HEK293 (cell line): Measurements from ENCODE around the gene SMARCA2.

Experiments
- HOXD13 ChIP-seq: sonication (generic); formaldehyde crosslinking; IDR thresholded peaks from 2 replicates; pipeline ENCODE4 v1.8.0; 2022; ENCODE audit warnings: missing genetic modification reagents, borderline replicate concordance
- MEIS1 ChIP-seq: sonication (generic); formaldehyde crosslinking; IDR thresholded peaks from 2 replicates; pipeline ENCODE4 v1.8.1; 2022; ENCODE audit warnings: missing genetic modification reagents, mild to moderate bottlenecking, borderline replicate concordance
- ZBTB8A ChIP-seq: fragments of 450-650 bp; formaldehyde crosslinking; IDR thresholded peaks from 2 replicates; pipeline ENCODE4 v1.5.1; 2016; ENCODE audit warnings: missing biosample characterization, missing genetic modification characterization
- ZNF48 ChIP-seq: fragments of 450-650 bp; formaldehyde crosslinking; IDR thresholded peaks from 2 replicates; pipeline ENCODE4 v1.5.1; 2016; ENCODE audit warnings: missing biosample characterization, missing genetic modification characterization
- ZNF560 ChIP-seq: fragments of 450-650 bp; formaldehyde crosslinking; IDR thresholded peaks from 2 replicates; pipeline ENCODE4 v1.5.1; 2017; ENCODE audit warnings: missing biosample characterization, missing genetic modification characterization, borderline replicate concordance
- ZNF792 ChIP-seq: fragments of 450-650 bp; formaldehyde crosslinking; IDR thresholded peaks from 2 replicates; pipeline ENCODE4 v1.5.1; 2016; ENCODE audit warnings: missing biosample characterization, missing genetic modification characterization
- TF ChIP-seq, protein P1 (sequence below): fragments of 450-650 bp; formaldehyde crosslinking; IDR thresholded peaks from 2 replicates; pipeline ENCODE4 v1.5.1; 2016; ENCODE audit warnings: missing biosample characterization, missing genetic modification characterization
- TF ChIP-seq, protein P2 (sequence below): fragments of 450-650 bp; formaldehyde crosslinking; IDR thresholded peaks from 2 replicates; pipeline ENCODE4 v1.5.1; 2016; ENCODE audit warnings: missing biosample characterization, missing genetic modification characterization
- TF ChIP-seq, protein P3 (sequence below): fragments of 450-650 bp; IDR thresholded peaks from 2 replicates; pipeline ENCODE4 v1.5.1; 2018; ENCODE audit warnings: missing biosample characterization, mild to moderate bottlenecking, missing genetic modification characterization

DNA sequence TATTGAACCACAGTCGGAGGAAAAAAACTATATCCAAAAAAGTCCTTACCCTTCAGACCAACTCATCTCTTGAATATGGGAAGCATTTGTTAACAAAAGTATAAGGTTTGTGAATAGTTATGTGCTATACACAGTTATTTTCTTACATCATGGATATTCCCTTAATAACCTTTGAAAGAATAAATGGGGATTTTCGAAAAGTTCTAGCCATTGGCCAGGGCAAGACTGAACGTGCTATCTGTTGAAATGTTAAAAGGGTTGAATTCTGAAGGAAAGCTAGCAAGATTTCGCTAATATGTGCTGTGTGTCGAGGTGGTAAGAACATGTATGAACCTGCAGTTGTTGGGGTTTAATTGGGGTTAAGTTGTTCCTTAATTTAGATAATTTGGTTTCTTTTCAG is 140.8 kb downstream of the SMARCA2 start:
- TF ChIP-seq MEIS1 (CRISPR knock-in tag) = no peak
- no peak for TF ChIP-seq ZNF792 (tag by site-specific recombination)
- TF ChIP-seq, protein P1, sequence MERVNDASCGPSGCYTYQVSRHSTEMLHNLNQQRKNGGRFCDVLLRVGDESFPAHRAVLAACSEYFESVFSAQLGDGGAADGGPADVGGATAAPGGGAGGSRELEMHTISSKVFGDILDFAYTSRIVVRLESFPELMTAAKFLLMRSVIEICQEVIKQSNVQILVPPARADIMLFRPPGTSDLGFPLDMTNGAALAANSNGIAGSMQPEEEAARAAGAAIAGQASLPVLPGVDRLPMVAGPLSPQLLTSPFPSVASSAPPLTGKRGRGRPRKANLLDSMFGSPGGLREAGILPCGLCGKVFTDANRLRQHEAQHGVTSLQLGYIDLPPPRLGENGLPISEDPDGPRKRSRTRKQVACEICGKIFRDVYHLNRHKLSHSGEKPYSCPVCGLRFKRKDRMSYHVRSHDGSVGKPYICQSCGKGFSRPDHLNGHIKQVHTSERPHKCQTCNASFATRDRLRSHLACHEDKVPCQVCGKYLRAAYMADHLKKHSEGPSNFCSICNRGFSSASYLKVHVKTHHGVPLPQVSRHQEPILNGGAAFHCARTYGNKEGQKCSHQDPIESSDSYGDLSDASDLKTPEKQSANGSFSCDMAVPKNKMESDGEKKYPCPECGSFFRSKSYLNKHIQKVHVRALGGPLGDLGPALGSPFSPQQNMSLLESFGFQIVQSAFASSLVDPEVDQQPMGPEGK (tag by site-specific recombination) = no peak
- TF ChIP-seq ZBTB8A (tag by site-specific recombination) = no peak
- TF ChIP-seq ZNF560 = no peak
- TF ChIP-seq ZNF48 = no peak
- TF ChIP-seq, protein P2, sequence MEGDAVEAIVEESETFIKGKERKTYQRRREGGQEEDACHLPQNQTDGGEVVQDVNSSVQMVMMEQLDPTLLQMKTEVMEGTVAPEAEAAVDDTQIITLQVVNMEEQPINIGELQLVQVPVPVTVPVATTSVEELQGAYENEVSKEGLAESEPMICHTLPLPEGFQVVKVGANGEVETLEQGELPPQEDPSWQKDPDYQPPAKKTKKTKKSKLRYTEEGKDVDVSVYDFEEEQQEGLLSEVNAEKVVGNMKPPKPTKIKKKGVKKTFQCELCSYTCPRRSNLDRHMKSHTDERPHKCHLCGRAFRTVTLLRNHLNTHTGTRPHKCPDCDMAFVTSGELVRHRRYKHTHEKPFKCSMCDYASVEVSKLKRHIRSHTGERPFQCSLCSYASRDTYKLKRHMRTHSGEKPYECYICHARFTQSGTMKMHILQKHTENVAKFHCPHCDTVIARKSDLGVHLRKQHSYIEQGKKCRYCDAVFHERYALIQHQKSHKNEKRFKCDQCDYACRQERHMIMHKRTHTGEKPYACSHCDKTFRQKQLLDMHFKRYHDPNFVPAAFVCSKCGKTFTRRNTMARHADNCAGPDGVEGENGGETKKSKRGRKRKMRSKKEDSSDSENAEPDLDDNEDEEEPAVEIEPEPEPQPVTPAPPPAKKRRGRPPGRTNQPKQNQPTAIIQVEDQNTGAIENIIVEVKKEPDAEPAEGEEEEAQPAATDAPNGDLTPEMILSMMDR (tag by site-specific recombination) = no peak
- TF ChIP-seq HOXD13 (CRISPR knock-in tag) = no peak
- TF ChIP-seq, protein P3, sequence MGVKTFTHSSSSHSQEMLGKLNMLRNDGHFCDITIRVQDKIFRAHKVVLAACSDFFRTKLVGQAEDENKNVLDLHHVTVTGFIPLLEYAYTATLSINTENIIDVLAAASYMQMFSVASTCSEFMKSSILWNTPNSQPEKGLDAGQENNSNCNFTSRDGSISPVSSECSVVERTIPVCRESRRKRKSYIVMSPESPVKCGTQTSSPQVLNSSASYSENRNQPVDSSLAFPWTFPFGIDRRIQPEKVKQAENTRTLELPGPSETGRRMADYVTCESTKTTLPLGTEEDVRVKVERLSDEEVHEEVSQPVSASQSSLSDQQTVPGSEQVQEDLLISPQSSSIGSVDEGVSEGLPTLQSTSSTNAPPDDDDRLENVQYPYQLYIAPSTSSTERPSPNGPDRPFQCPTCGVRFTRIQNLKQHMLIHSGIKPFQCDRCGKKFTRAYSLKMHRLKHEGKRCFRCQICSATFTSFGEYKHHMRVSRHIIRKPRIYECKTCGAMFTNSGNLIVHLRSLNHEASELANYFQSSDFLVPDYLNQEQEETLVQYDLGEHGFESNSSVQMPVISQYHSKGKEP = no peak
